ENCODE results near the gene MALRD1.

GRCh38 chr10:19169041-19169440, 120.4 kb downstream of the MALRD1 start:
- TF ChIP-seq CTCF (IDR thresholded peaks at IDR 0.05; ENCODE audit: low read depth, low read length) (no peak), EZH2phosphoT487 (IDR thresholded peaks at IDR 0.05; ENCODE audit: low read depth) (no peak)

Data from OCI-LY3 (cell line).